ENCODE results near the gene MSRB1.

DNA sequence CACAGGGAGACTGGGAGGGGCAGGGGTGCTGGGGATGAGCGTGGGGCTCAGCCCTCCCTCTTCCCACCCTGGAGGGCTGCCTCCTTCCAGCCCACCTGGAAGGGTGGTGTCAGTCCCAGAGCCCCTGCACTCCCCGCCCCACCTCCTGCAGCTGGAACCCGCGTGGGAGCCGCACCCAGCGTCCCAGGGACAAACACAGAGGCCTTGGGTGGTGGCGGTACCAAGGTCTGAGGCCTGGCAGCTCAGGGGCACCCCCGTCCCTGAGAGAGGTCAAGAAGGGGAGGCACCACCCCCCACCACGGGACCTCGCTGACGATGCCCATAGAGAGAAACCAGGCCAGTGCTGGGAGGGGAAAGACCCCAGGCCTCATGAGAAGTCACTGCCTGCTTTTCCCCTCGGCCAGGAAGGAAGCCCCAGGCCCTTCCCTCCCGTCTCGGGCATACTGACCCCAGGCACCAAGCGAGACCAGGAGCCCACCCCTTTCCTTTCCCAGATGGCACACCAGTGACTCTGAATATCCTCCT is 28.9 kb downstream of the MSRB1 start:
- TF ChIP-seq, protein P1, sequence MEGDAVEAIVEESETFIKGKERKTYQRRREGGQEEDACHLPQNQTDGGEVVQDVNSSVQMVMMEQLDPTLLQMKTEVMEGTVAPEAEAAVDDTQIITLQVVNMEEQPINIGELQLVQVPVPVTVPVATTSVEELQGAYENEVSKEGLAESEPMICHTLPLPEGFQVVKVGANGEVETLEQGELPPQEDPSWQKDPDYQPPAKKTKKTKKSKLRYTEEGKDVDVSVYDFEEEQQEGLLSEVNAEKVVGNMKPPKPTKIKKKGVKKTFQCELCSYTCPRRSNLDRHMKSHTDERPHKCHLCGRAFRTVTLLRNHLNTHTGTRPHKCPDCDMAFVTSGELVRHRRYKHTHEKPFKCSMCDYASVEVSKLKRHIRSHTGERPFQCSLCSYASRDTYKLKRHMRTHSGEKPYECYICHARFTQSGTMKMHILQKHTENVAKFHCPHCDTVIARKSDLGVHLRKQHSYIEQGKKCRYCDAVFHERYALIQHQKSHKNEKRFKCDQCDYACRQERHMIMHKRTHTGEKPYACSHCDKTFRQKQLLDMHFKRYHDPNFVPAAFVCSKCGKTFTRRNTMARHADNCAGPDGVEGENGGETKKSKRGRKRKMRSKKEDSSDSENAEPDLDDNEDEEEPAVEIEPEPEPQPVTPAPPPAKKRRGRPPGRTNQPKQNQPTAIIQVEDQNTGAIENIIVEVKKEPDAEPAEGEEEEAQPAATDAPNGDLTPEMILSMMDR (IDR thresholded peaks at IDR 0.05) = no peak
- TF ChIP-seq EZH2 (IDR thresholded peaks at IDR 0.05; ENCODE audit: borderline replicate concordance, insufficient read depth, low read depth, low read length, poor library complexity, severe bottlenecking) = no peak
